T1000 (cell line): Measurements from ENCODE around the gene DCTPP1.
"Not testable (repeated sequence)": the region's sequence is repeated elsewhere in the genome, so short reads cannot be mapped to it uniquely, and the experiment has no call there.

Experiments
- DNase-seq: peaks from one replicate; lab custom pipeline; 2025; ENCODE audit warnings: mixed read lengths; lab: John Stamatoyannopoulos, UW

The DCTPP1 gene

GRCh38 chr16:30429678-30430427 lies at the start of gene DCTPP1:
TSS of gene DCTPP1 (minus strand) at chr16:30430030. CDS start at chr16:30429980, 50 bp downstream.
- peak; percentile 95 for DNase-seq

DNA sequence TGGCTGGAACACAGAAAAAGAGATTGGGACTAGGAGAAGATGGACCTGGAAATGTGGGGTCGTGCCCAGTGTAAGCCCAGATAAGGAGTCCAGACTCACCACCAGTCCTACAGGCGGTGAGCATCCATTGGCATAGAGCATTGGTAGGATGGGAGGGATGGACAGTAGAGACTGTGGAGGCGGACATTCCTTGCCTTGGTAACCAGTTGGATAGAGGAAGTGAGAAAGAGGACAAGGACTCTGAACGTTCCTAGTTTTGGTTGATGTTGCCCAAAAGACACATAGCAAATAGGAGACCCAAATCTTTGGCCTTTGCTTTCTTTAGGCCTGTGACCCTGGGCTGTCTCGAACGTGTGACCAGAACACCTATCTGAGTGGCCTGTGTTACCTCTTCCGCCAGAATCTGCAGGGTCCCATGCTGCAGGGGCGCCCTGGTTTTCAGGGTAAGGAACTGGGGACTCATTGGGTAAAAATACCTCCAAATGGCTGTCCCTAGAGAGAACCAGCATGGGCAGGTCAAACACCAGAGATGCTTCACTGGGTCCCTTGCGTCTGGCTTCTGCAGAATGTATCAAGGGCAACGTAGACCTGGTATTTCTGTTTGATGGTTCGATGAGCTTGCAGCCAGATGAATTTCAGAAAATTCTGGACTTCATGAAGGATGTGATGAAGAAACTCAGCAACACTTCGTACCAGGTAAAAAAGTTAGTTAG lies 49.1 kb upstream of the DCTPP1 start:
- no peak for DNase-seq

- not testable (repeated sequence) for DNase-seq
Measured at GRCh38 chr16:30477773-30478172, 47.9 kb upstream of the DCTPP1 start.

DNA sequence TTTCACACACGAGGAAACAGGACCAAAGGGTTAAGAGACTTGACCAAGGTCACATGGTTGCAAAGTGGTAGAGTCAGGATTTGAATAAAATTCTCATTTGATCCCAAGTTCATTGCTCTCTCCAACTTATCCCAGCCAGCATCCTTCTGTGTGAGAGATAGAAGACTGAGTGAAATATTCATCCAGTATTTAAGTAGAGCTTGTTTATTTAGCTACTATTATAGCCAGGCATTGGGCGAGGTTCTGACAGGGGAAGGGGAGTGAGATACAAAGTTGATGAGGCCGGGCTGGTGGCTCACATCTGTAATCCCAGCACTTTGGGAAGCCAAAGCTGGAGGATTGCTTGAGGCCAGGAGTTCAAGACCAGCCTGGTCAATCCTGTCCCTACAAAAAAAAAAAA lies 47.2 kb upstream of the DCTPP1 start:
- no peak for DNase-seq

- DNase-seq: no peak
Measured at GRCh38 chr16:30474684-30475083, 44.9 kb upstream of the DCTPP1 start.

- no peak for DNase-seq
Measured at GRCh38 chr16:30474074-30474452, 44.2 kb upstream of the DCTPP1 start.

DNA sequence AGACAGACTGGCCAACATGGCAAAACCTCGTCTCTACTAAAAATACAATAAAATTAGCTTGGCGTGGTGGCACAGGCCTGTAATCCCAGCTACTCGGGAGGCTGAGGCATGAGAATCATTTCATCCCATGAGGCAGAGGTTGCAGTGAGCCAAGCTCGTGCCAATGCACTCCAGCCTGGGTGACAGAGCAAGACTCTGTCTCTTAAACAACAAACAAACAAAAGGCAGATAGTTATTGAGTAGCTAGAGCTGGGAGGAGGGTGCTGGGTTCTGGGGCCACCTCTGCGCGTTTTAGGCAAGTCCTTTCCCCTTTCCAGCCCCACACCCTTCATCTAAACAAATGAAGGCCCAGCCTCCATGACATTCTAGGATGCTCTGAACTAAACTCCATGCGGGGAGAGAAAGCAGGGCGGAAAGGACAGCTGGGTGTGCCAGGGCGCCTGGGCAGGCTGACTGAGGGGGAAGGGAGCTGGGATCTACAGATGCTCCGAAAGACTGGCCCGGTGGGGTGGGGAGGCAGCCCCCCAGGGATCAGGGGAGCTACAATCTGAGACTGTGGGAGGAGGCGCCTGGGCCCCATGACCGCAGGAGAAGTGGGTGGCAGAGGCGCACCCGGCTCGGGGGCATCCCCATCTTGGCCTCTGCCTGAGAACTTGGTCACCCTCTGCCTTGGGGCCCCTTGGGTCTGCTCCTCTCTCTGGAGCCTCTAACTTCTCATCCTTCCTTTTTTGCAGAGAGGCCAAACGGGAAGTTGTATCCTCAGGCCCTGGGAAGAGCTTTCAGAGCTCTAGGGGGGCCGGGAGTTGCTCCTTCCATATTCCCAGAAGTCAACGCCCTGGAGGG lies 43.6 kb upstream of the DCTPP1 start:
- DNase-seq: no peak

DNA sequence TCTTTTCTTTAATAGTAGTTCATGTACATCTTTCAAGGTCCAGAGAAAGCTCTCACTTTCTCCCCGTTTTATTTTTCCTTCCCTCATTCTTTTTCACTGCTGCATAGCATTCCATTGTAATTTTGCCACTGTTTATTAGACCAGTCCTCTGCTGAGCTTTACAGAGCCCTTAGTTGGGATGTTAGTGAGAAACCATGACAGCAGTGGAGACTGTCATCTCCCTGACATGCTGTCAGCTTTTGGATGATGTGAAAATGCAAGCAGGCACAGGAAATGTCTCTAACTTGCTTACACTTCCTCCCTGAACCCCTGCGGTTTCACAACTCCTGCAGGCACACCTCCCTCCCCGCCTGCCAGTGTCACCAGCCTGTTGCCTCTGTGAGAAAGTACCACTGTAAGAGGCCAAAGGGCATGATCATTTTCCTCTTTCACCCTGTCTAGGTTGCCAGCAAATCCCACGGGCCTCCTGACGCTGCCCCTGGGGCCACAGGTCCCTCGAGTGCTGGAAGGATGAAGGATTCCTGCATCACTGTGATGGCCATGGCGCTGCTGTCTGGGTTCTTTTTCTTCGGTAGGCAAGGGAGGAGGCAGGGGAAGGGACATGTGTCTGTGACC lies 42.6 kb upstream of the DCTPP1 start, which contains the start of gene ITGAL:
TSS of gene ITGAL (plus strand) at position 415 of the 615 bp plus-strand sequence. CDS start at position 511, 96 bp downstream.
- DNase-seq: no peak

- no peak for DNase-seq
Measured at GRCh38 chr16:30470632-30470995, 40.8 kb upstream of the DCTPP1 start.

GRCh38 chr16:30470170-30470512 lies 40.3 kb upstream of the DCTPP1 start:
- DNase-seq: no peak

- DNase-seq: no peak
Measured at GRCh38 chr16:30464078-30464477, 34.2 kb upstream of the DCTPP1 start.

- not testable (repeated sequence) for DNase-seq
Measured at GRCh38 chr16:30461426-30461825, 31.6 kb upstream of the DCTPP1 start.

DNA sequence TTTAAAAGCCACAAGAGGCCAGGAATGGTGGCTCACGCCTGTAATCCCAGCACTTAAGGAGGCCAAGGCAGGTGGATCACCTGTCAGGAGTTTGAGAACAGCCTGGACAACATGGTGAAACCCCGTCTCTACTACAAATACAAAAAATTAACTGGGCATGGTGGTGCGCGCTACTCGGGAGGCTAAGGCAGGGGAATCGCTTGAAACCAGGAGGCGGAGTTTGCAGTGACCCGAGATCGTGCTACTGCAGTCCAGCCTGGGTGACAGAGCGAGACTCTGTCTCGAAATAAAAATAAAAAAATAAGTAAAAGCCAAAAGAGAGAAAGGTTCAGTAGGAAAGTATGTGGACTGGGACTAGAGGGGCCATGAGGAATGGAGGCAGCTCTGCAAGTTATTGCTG lies 29.6 kb upstream of the DCTPP1 start:
- no peak for DNase-seq

DNA sequence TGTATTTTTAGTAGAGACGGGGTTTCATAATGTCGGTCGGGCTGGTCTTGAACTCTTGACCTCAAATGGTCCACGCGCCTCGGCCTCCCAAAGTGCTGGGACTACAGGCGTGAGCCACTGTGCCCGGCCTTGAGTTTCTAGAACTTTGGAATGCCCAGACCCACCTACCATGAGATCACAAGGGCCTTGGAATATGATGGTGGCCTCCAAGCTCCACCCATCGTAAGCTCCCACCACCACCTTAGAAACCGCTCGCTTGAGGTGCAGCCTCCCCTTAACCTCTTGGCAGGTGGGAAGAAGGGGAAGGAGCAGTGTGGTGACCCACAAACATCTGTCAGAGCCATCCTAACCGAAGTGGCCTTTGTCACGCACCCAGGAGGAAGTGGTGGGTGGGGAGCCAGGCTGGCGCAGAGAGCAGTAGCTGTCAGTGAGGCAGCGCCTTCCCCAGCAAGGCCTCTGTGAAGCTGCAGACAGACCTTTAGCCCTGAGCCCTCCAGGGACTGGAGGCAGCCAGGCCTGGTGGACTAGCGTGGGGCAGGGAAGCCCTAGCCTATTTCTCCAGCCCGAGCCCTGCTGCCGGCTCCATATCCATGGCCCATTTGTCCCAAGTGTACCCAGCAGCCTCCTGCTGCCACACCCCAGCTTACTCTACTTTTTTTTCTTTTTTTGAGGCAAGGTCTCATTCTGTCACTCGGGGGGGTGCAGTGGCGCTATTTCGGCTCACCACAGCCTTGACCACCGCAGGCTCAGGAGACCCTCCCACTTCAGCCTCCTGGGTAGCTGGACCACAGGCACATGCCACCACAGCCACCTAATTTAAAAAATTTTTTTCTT lies 28.9 kb upstream of the DCTPP1 start:
- no peak for DNase-seq

- DNase-seq: no peak
Measured at GRCh38 chr16:30457743-30458560, 28.1 kb upstream of the DCTPP1 start.

DNA sequence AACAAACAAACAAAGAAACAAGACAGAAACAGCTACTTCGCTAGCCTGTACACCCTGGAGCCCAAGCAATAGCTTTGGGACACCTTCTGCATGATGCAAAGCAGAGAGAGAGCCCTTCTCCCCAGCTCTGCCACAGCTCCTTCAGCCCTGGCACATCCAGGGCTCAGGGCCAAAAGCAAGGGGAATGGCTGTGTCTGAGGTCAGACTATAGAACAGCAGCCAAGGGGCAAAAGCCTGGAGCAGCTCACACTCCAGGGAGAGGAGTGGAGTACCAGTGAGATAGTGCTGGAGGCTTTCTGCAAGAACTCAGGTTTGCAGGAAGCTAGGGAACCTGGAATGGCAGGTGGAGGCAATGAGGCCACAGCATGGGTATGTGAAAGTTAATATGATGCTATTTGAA lies 27.4 kb upstream of the DCTPP1 start:
- DNase-seq: no peak

DNA sequence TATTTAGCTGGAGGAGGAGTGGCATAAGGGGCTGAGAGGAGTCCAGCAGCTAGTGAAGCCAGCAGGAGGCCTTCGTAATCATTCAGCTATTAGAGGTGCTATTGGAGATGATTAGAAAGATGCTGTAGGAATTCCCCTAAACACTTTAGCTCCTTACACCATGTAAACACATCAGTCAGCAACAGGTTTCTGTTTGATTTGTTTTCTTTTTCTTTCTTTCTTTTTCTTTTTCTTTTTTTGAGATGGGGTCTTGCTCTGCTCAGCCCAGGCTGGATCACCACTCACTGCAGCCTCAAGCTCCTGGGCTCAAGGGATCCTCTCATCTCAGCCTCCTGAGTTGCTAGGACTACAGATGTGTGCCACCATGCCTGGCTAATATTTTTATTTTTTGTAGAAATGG lies 26.5 kb upstream of the DCTPP1 start:
- DNase-seq: no peak

DNA sequence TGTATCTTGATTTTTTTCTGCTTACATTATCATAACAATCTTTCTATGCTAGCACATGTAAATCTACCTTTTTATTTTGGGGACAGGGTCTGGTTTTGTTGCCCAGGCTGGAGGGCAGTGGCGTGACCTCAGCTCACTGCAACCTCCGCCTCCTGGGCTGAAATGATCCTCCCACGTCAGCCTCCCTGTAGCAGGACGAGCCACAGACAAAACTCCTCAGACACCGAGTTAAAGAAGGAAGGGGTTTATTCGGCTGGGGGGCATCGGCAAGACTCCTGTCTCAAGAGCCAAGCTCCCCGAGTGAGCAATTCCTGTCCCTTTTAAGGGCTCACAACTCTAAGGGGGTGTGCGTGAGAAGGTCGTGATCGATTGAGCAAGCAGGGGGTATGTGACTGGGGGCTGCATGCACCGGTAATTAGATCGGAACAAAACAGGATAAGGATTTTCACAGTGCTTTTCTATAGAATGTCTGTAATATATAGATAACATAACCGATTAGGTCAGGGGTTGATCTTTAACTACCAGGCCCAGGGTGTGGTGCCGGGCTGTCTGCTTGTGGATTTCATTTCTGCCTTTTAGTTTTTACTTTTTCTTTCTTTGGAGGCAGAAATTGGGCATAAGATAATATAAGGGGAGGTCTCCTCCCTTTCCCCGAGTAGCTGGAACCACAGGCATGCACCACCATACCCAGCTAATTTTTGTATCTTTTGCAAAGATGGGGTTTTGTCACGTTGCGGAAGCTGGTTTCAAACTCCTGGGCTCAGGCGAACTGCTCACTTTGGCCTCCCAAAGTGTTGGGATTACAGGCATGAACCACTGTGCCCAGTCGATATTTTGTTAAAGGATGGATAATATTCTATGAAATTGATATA lies 23.1 kb upstream of the DCTPP1 start:
- not testable (repeated sequence) for DNase-seq

DNA sequence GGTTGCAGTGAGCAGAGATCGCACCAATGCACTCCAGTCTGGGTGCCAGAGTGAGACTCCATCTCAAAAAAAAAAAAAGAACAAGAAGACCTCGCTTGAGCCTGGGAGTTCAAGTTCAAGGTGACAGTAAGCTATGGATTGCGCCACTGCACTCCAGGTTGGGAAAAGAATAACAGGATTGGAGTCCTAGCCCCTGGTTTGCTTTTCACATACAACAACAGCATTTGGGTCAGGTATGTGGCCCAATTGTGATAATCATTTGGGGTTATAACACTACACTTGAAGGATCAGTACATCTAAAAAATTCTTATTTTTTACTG lies 19.2 kb upstream of the DCTPP1 start:
- no peak for DNase-seq
